Measurements from ENCODE around the gene HCN1.
A peak's percentile ranks its signal among the peaks of the same experiment; 100 is the strongest.

The HCN1 gene

GRCh38 chr5:45696206-45696836 is at the start of gene HCN1:
TSS of gene HCN1 (minus strand) at chr5:45696380.
- peak; percentile 82 to 86 for DNase-seq

GRCh38 chr5:45741110-45741509 is 44.9 kb upstream of the HCN1 start:
- DNase-seq = no peak

- no peak for DNase-seq
These were observed 41.0 kb upstream of the HCN1 start for GRCh38 chr5:45737153-45737552.

GRCh38 chr5:45725537-45725936 is 29.4 kb upstream of the HCN1 start:
- DNase-seq = no peak

- no peak for DNase-seq
These were observed 1.0 kb upstream of the HCN1 start for GRCh38 chr5:45697201-45697600.

- no peak for DNase-seq
These were observed 400 bp downstream of the HCN1 start for GRCh38 chr5:45695804-45696156.

GRCh38 chr5:45694971-45695803 is 993 bp downstream of the HCN1 start:
- no peak for DNase-seq

- DNase-seq = no peak
These were observed 1.8 kb downstream of the HCN1 start for GRCh38 chr5:45694255-45694814.

- DNase-seq = no peak
These were observed 3.7 kb downstream of the HCN1 start for GRCh38 chr5:45692481-45692880.

GRCh38 chr5:45691656-45692055 is 4.5 kb downstream of the HCN1 start:
- DNase-seq = no peak

GRCh38 chr5:45687701-45688100 is 8.5 kb downstream of the HCN1 start:
- DNase-seq = no peak

GRCh38 chr5:45686620-45687019 is 9.6 kb downstream of the HCN1 start:
- no peak for DNase-seq

GRCh38 chr5:45684118-45684517 is 12.1 kb downstream of the HCN1 start:
- no peak for DNase-seq

GRCh38 chr5:45680950-45681349 is 15.2 kb downstream of the HCN1 start:
- no peak for DNase-seq

- no peak for DNase-seq
These were observed 18.7 kb downstream of the HCN1 start for GRCh38 chr5:45677524-45677923.

- DNase-seq = no peak
These were observed 23.9 kb downstream of the HCN1 start for GRCh38 chr5:45672271-45672670.

- DNase-seq = no peak
These were observed 47.4 kb downstream of the HCN1 start for GRCh38 chr5:45648744-45649143.

GRCh38 chr5:45643056-45643455 is 53.1 kb downstream of the HCN1 start:
- DNase-seq = no peak

GRCh38 chr5:45642370-45642769 is 53.8 kb downstream of the HCN1 start:
- DNase-seq = no peak

GRCh38 chr5:45639040-45639439 is 57.1 kb downstream of the HCN1 start:
- DNase-seq = no peak

- DNase-seq = no peak
These were observed 69.0 kb downstream of the HCN1 start for GRCh38 chr5:45627076-45627656.

- DNase-seq = no peak
These were observed 72.3 kb downstream of the HCN1 start for GRCh38 chr5:45623832-45624231.

GRCh38 chr5:45622365-45622764 is 73.8 kb downstream of the HCN1 start:
- DNase-seq = no peak

GRCh38 chr5:45617859-45618416 is 78.2 kb downstream of the HCN1 start:
- no peak for DNase-seq

Data from NCI-H1930 (cell line).